ENCODE data around the gene ALPK3.

ALPK3 gene

DNA sequence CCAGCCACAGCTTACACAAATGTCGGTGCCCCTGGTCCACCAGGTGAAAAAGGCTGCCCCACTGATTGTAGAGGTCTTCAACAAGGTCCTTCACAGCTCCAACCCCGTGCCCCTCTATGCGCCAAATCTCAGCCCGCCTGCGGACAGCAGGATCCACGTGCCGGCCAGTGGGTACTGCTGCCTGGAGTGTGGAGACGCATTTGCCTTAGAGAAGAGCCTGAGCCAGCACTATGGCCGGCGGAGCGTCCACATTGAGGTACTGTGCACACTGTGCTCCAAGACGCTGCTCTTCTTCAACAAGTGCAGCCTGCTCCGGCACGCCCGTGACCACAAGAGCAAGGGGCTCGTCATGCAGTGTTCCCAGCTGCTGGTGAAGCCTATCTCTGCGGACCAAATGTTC lies 32.9 kb upstream of the ALPK3 start:
- no peak overlapping the region for H3K9ac ChIP-seq (ENCODE audit: low read length)
- H3K4me1 ChIP-seq (ENCODE audit: control insufficient read depth, insufficient read depth, low read length): no peaks in the 10 kb centered on the region
- peaks cover 5% of the 10 kb centered on the region for H3K36me3 ChIP-seq (ENCODE audit: control insufficient read depth, insufficient read depth, low read length)
- no peak overlapping the region for H3K4me3 ChIP-seq (ENCODE audit: low read length)
- no peaks in the 10 kb centered on the region for H3K27me3 ChIP-seq (ENCODE audit: control insufficient read depth, insufficient read depth, low read length)
- no peaks in the 10 kb centered on the region for H3K9me3 ChIP-seq (ENCODE audit: control insufficient read depth, low read length)

DNA sequence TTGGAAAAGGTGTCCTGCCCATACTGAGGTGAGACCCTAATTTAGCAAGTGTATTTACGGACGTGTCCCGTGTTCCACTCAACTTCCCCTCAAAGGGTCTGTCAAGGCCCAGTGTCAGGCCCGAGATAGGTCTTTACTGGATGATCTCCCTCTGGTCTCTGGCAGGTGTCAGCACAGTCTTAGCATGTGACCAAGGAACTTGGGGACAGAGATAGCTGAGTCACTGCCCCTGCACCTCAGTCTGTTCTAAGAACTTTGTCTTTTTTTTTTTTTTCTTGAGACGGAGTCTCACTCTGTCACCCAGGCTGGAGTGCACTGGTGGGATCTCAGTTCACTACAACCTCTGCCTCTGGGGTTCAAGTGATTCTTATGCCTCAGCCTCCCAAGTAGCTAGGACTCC lies 32.1 kb upstream of the ALPK3 start:
- Histone ChIP-seq H3K4me3 (ENCODE audit: low read length) (no peak overlapping the region), H3K9ac (ENCODE audit: low read length) (no peak overlapping the region), H3K4me1 (ENCODE audit: control insufficient read depth, insufficient read depth, low read length) (no peaks in the 10 kb centered on the region), H3K9me3 (ENCODE audit: control insufficient read depth, low read length) (no peaks in the 10 kb centered on the region), H3K27me3 (ENCODE audit: control insufficient read depth, insufficient read depth, low read length) (no peaks in the 10 kb centered on the region), H3K36me3 (ENCODE audit: control insufficient read depth, insufficient read depth, low read length) (peaks cover 5% of the 10 kb centered on the region)

DNA sequence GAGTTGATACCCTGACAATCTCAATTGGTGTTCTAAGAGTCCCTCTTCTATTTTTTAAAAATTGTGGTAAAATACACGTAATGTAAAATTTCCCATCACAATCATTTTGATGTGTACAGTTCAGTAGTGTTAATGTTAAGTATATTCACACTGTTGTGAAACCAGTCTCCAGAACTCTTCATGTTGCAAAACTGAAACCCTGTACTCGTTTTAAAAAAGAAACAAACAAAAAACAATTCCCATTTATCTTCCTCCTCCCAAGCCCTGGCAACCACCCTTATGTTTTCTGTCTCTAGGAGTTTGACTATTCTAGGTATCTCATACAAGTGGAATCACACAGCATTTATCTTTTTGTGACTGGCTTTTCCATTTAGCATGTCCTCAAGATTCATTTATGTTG lies 28.7 kb upstream of the ALPK3 start:
- no peaks in the 10 kb centered on the region for H3K4me1 ChIP-seq (ENCODE audit: control insufficient read depth, insufficient read depth, low read length)
- peaks cover 4% of the 10 kb centered on the region for H3K36me3 ChIP-seq (ENCODE audit: control insufficient read depth, insufficient read depth, low read length)
- no peaks in the 10 kb centered on the region for H3K9me3 ChIP-seq (ENCODE audit: control insufficient read depth, low read length)
- no peak overlapping the region for H3K4me3 ChIP-seq (ENCODE audit: low read length)
- no peaks in the 10 kb centered on the region for H3K27me3 ChIP-seq (ENCODE audit: control insufficient read depth, insufficient read depth, low read length)
- H3K9ac ChIP-seq (ENCODE audit: low read length): no peak overlapping the region

DNA sequence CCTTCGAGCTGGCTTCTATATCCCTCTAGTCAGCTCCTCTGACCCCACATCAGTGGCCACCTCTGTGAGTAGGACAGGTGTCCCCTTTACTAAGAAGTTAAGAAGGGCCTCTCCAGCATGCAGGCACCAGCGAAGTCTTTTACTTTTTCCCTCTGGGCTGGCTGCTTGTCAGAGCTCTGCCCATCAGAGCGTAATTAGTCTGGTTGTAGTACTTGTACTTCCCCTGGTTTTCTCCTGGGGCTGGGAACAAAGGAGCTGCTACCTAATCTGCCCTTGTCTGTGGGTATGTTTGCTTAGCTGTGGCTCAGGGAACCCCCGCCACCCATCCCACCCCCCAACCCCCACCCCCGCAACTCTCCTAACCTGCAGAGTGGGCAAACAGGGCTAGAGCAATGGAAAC lies 27.4 kb upstream of the ALPK3 start:
- Histone ChIP-seq H3K4me3 (ENCODE audit: low read length) (no peak overlapping the region), H3K9ac (ENCODE audit: low read length) (no peak overlapping the region), H3K27me3 (ENCODE audit: control insufficient read depth, insufficient read depth, low read length) (no peaks in the 10 kb centered on the region), H3K36me3 (ENCODE audit: control insufficient read depth, insufficient read depth, low read length) (no peaks in the 10 kb centered on the region), H3K9me3 (ENCODE audit: control insufficient read depth, low read length) (no peaks in the 10 kb centered on the region), H3K4me1 (ENCODE audit: control insufficient read depth, insufficient read depth, low read length) (no peaks in the 10 kb centered on the region)

DNA sequence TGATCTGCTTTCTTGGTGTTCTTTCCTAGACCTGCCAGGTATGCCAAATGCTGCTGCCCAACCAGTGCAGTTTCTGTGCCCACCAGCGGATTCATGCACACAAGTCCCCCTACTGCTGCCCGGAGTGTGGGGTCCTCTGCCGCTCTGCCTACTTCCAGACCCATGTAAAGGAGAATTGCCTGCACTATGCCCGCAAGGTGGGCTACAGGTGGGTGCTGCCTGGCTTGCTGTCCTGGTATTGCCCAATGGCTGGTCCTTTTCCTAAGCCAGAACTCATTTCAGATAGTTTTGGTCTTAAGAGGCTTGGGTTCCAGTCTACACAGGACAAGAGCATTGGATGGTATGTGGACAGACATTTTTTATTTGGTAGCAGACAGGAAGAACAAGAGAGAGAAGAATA lies 26.5 kb upstream of the ALPK3 start:
- H3K4me1 ChIP-seq (ENCODE audit: control insufficient read depth, insufficient read depth, low read length): no peaks in the 10 kb centered on the region
- no peaks in the 10 kb centered on the region for H3K36me3 ChIP-seq (ENCODE audit: control insufficient read depth, insufficient read depth, low read length)
- no peaks in the 10 kb centered on the region for H3K9me3 ChIP-seq (ENCODE audit: control insufficient read depth, low read length)
- H3K4me3 ChIP-seq (ENCODE audit: low read length): no peak overlapping the region
- H3K27me3 ChIP-seq (ENCODE audit: control insufficient read depth, insufficient read depth, low read length): no peaks in the 10 kb centered on the region
- H3K9ac ChIP-seq (ENCODE audit: low read length): no peak overlapping the region

DNA sequence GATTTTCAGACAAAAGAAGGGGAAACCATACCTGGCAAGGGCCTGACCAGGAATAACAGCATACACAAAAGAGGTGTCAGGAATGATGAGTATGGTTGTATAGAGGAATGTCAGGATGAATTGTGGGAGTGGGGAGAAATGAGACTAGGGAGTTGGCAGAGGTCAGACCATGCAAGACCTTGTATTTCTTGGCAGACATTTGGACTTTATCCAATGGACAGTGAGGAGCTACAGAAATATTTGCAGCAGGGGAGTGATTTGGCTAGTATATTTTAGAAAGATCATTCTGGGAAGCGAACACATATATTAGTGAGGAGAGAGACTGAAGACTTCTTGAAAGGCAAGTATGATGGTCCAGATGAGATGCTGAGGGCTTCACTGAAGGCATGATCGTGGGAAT lies 25.4 kb upstream of the ALPK3 start:
- no peak overlapping the region for H3K4me3 ChIP-seq (ENCODE audit: low read length)
- no peaks in the 10 kb centered on the region for H3K4me1 ChIP-seq (ENCODE audit: control insufficient read depth, insufficient read depth, low read length)
- H3K27me3 ChIP-seq (ENCODE audit: control insufficient read depth, insufficient read depth, low read length): no peaks in the 10 kb centered on the region
- no peaks in the 10 kb centered on the region for H3K36me3 ChIP-seq (ENCODE audit: control insufficient read depth, insufficient read depth, low read length)
- H3K9me3 ChIP-seq (ENCODE audit: control insufficient read depth, low read length): no peaks in the 10 kb centered on the region
- no peak overlapping the region for H3K9ac ChIP-seq (ENCODE audit: low read length)

DNA sequence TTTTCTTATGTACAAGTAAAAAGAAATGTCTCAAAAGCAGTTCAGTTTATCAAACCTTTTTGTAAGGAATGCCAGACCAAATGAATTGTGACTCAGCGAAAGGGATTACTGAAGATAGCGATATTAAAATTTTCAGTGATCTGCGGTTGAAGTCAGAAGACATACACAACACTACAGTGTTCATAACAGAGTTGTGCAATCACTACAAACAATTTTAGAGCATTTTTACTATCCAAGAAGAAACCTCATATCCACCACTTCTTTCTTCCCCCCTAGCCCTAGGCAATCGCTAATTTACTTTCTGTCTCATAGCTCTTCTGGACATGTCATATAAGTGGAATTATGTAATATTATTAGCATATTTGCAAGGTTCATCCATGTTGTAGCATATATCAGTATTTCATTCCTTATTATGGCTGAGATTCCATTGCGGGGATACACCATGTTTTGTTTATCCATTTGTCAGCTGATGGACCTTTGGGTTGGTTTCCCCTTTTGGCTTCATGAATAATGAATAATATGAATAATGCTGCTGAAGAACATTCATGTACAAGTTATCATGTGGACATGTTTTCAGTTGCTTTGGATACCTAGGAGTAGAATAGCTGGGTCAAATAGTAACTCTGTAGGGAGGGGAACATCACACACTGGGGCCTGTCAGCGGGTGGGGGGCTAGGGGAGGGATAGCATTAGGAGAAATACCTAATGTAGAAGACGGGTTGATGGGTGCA lies 23.6 kb upstream of the ALPK3 start:
- H3K9ac ChIP-seq (ENCODE audit: low read length): no peak overlapping the region
- H3K4me3 ChIP-seq (ENCODE audit: low read length): no peak overlapping the region
- no peaks in the 10 kb centered on the region for H3K4me1 ChIP-seq (ENCODE audit: control insufficient read depth, insufficient read depth, low read length)
- no peaks in the 10 kb centered on the region for H3K36me3 ChIP-seq (ENCODE audit: control insufficient read depth, insufficient read depth, low read length)
- no peaks in the 10 kb centered on the region for H3K27me3 ChIP-seq (ENCODE audit: control insufficient read depth, insufficient read depth, low read length)
- no peaks in the 10 kb centered on the region for H3K9me3 ChIP-seq (ENCODE audit: control insufficient read depth, low read length)

DNA sequence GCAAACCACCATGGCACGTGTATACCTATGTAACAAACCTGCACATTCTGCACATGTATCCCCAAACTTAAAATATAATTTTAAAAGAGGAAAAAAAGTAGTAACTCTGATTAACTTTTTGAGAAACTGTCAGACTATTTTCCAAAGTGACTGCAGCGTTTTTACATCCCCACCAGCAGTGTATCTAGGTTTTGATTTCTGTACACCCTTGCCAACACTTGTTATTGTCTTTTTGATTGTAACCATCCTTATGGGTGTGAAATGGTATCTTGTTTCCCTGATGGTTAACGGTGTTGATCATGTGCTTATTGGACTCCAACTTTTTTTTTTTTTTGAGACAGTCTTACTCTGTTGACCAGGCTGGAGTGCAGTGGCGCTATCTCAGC lies 23.0 kb upstream of the ALPK3 start:
- H3K9me3 ChIP-seq (ENCODE audit: control insufficient read depth, low read length): no peaks in the 10 kb centered on the region
- H3K4me3 ChIP-seq (ENCODE audit: low read length): no peak overlapping the region
- H3K9ac ChIP-seq (ENCODE audit: low read length): no peak overlapping the region
- no peaks in the 10 kb centered on the region for H3K36me3 ChIP-seq (ENCODE audit: control insufficient read depth, insufficient read depth, low read length)
- no peaks in the 10 kb centered on the region for H3K4me1 ChIP-seq (ENCODE audit: control insufficient read depth, insufficient read depth, low read length)
- no peaks in the 10 kb centered on the region for H3K27me3 ChIP-seq (ENCODE audit: control insufficient read depth, insufficient read depth, low read length)

DNA sequence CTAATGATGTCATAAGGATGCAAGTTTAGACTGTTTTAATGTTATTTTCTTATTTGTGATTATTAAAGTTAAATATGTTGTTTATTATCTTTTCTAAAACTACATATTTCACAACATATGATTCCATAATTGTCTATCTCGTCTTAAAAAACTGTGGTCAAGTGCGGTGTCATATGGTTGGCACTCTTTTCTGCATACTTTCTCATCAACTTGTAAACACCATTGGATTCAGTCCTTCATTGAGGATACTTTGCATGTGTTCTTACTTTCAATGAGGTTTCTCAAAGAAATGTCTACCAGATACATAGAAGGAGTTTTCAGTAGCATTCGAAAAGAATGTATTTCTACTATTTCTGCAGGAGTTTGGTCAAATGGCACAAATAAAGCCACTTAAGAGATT lies 22.0 kb upstream of the ALPK3 start:
- Histone ChIP-seq H3K4me1 (ENCODE audit: control insufficient read depth, insufficient read depth, low read length) (no peaks in the 10 kb centered on the region), H3K9me3 (ENCODE audit: control insufficient read depth, low read length) (no peaks in the 10 kb centered on the region), H3K36me3 (ENCODE audit: control insufficient read depth, insufficient read depth, low read length) (peaks cover 5% of the 10 kb centered on the region), H3K9ac (ENCODE audit: low read length) (no peak overlapping the region), H3K4me3 (ENCODE audit: low read length) (no peak overlapping the region), H3K27me3 (ENCODE audit: control insufficient read depth, insufficient read depth, low read length) (no peaks in the 10 kb centered on the region)

DNA sequence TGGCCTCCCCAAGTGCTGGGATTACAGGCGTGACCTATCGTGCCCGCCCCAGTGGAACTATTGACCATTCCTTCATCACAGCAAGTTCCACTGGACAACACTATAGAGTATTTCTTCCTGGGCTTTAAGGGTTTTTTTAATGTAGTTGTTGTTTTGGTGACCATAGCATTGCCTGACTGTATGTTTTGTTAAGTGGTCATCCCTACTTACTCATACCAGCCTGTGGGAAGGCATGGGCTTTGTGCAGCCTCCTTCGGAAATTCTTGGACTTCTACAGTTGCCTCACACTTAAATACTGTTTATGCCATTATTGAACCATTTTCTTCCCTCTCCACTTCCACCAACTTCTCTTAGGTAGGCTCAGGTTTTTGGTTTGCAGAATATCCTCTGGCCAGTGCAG lies 19.9 kb upstream of the ALPK3 start:
- Histone ChIP-seq H3K9ac (ENCODE audit: low read length) (no peak overlapping the region), H3K27me3 (ENCODE audit: control insufficient read depth, insufficient read depth, low read length) (no peaks in the 10 kb centered on the region), H3K9me3 (ENCODE audit: control insufficient read depth, low read length) (no peaks in the 10 kb centered on the region), H3K36me3 (ENCODE audit: control insufficient read depth, insufficient read depth, low read length) (peaks cover 13% of the 10 kb centered on the region), H3K4me1 (ENCODE audit: control insufficient read depth, insufficient read depth, low read length) (no peaks in the 10 kb centered on the region), H3K4me3 (ENCODE audit: low read length) (no peak overlapping the region)

DNA sequence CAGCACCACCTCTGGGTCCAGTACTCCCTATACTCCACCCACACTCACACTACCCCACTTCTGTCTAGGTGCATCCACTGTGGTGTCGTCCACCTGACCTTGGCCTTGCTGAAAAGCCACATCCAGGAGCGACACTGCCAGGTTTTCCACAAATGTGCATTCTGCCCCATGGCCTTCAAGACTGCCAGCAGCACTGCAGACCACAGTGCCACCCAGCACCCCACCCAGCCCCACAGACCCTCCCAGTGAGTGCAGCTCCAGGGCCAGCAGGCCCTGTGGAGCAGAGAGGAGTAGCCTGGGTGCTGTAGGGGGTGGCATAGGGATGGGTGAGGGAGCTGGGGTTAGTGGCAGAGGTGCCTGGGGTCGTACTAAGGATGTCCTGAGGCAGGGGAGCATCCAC lies 19.4 kb upstream of the ALPK3 start:
- Histone ChIP-seq H3K4me3 (ENCODE audit: low read length) (no peak overlapping the region), H3K4me1 (ENCODE audit: control insufficient read depth, insufficient read depth, low read length) (no peaks in the 10 kb centered on the region), H3K27me3 (ENCODE audit: control insufficient read depth, insufficient read depth, low read length) (no peaks in the 10 kb centered on the region), H3K36me3 (ENCODE audit: control insufficient read depth, insufficient read depth, low read length) (peaks cover 13% of the 10 kb centered on the region), H3K9ac (ENCODE audit: low read length) (no peak overlapping the region), H3K9me3 (ENCODE audit: control insufficient read depth, low read length) (no peaks in the 10 kb centered on the region)

DNA sequence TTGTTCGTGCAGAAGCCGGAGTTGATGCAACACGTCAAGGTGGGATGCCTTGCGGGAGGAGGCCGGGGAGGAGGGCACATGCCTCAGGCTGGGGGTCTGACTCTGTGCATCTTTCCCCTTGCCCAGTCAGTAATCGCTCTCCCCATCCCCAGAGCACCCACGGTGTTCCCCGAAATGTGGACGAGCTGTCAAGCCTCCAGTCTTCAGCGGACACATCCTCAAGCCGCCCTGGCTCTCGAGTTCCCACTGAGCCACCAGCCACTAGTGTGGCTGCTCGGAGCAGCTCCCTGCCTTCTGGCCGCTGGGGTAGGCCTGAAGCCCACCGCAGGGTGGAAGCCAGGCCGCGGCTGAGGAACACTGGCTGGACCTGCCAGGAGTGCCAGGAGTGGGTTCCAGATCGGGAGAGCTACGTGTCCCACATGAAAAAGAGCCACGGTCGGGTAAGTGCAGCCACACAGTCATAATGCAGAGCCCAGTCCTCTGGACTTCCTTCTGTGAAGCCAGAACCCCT lies 18.7 kb upstream of the ALPK3 start:
- H3K9ac ChIP-seq (ENCODE audit: low read length): no peak overlapping the region

More for the DNA sequence above, 18.7 kb upstream of the ALPK3 start:
- H3K9me3 ChIP-seq (ENCODE audit: control insufficient read depth, low read length): no peaks in the 10 kb centered on the region
- H3K4me3 ChIP-seq (ENCODE audit: low read length): no peak overlapping the region
- H3K27me3 ChIP-seq (ENCODE audit: control insufficient read depth, insufficient read depth, low read length): no peaks in the 10 kb centered on the region
- peaks cover 13% of the 10 kb centered on the region for H3K36me3 ChIP-seq (ENCODE audit: control insufficient read depth, insufficient read depth, low read length)
- H3K4me1 ChIP-seq (ENCODE audit: control insufficient read depth, insufficient read depth, low read length): no peaks in the 10 kb centered on the region

Data from mucosa of stomach (tissue), 1 donor.